Stimulated activated naive B cell treated with anti-CD40 and anti-IgM and Interleukin-4, amounts not matched to agents 10 μg/mL and 1 μg/mL and 100 μg/mL, for 72 hours (primary cell): ENCODE data around the gene CHST11.

ENCODE experiments used
- ATAC-seq, 2 donors: fragments of 150-1000 bp; cut with Tn5 transposase; replicated peaks; 2 replicates each; pipeline ENCODE4 v1.10.0; 2021; ENCODE audit warnings: moderate library complexity in 1 of 2
- DNase-seq: peaks from one replicate; pipeline ENCODE4 v3.0.0; 2021
- H3K27ac Mint-ChIP-seq: one replicate; pipeline ENCODE4 v1.8.0; 2022; ENCODE audit warnings: mild to moderate bottlenecking, mixed read lengths
- H3K27me3 Mint-ChIP-seq, 2 donors: one replicate each; pipeline ENCODE4 v1.8.0; 2022; ENCODE audit warnings: mixed read lengths in 2 of 2
- H3K36me3 Mint-ChIP-seq, 2 donors: one replicate each; pipeline ENCODE4 v1.8.0; 2022; ENCODE audit warnings: mixed read lengths in 2 of 2, mild to moderate bottlenecking in 1 of 2
- H3K4me1 Mint-ChIP-seq, 2 donors: one replicate each; pipeline ENCODE4 v1.8.0; 2022; ENCODE audit warnings: mixed read lengths in 2 of 2, mild to moderate bottlenecking in 1 of 2
- H3K4me3 Mint-ChIP-seq, 2 donors: one replicate each; pipeline ENCODE4 v1.8.0; 2022; ENCODE audit warnings: mild to moderate bottlenecking in 2 of 2, mixed read lengths in 2 of 2, moderate library complexity in 1 of 2
- H3K9me3 Mint-ChIP-seq, 2 donors: one replicate each; pipeline ENCODE4 v1.8.0; 2022; ENCODE audit warnings: mixed read lengths in 2 of 2, mild to moderate bottlenecking in 1 of 2

The CHST11 gene

GRCh38 chr12:104421343-104421742, 35.4 kb upstream of the CHST11 start:
- ATAC-seq (no peak), DNase-seq (no peak)
- peaks cover 0 to 5% of the 10 kb centered on the region in 2 donors for H3K27me3 Mint-ChIP-seq
- peaks cover 0 to 3% of the 10 kb centered on the region in 2 donors for H3K4me1 Mint-ChIP-seq
- peaks cover 8 to 11% of the 10 kb centered on the region in 2 donors for H3K36me3 Mint-ChIP-seq
- H3K9me3 Mint-ChIP-seq, result peaks cover 6% of the 10 kb centered on the region in 2 donors
- H3K4me3 Mint-ChIP-seq, result no peak overlapping the region
- no peak overlapping the region for H3K27ac Mint-ChIP-seq

DNA sequence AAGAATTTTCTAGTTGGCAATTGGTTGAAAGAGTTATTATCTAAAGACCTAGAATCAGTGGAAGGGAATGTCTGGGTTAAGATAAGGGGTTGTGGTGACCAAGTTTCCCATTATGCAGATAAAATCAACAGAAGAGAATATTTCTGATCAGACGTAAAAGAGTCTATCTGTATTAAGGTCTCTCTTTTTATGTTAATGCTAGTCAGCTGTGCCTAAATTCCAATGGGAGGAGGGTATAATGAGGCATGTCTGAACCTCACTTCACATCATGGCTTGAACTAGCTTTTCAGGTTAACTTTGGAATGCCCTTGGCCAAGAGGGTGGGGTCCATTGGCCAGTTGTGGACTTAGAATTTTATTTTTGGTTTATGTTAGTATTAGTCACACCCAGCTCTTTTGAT, 34.3 kb upstream of the CHST11 start:
- no peak overlapping the region for H3K4me3 Mint-ChIP-seq
- peaks cover 6% of the 10 kb centered on the region in 2 donors for H3K9me3 Mint-ChIP-seq
- peaks cover 0 to 3% of the 10 kb centered on the region in 2 donors for H3K4me1 Mint-ChIP-seq
- DNase-seq (no peak), ATAC-seq (no peak)
- H3K27ac Mint-ChIP-seq, result no peak overlapping the region
- peaks cover 8 to 12% of the 10 kb centered on the region in 2 donors for H3K36me3 Mint-ChIP-seq
- H3K27me3 Mint-ChIP-seq, result peaks cover 0 to 5% of the 10 kb centered on the region in 2 donors

GRCh38 chr12:104423273-104423672, 33.5 kb upstream of the CHST11 start:
- ATAC-seq (no peak), DNase-seq (no peak)
- peaks cover 11 to 18% of the 10 kb centered on the region in 2 donors for H3K36me3 Mint-ChIP-seq
- H3K4me1 Mint-ChIP-seq, result peaks cover 0 to 5% of the 10 kb centered on the region in 2 donors
- no peak overlapping the region for H3K27ac Mint-ChIP-seq
- H3K4me3 Mint-ChIP-seq, result no peak overlapping the region
- peaks cover 6 to 8% of the 10 kb centered on the region in 2 donors for H3K9me3 Mint-ChIP-seq
- H3K27me3 Mint-ChIP-seq, result peaks cover 0 to 5% of the 10 kb centered on the region in 2 donors

DNA sequence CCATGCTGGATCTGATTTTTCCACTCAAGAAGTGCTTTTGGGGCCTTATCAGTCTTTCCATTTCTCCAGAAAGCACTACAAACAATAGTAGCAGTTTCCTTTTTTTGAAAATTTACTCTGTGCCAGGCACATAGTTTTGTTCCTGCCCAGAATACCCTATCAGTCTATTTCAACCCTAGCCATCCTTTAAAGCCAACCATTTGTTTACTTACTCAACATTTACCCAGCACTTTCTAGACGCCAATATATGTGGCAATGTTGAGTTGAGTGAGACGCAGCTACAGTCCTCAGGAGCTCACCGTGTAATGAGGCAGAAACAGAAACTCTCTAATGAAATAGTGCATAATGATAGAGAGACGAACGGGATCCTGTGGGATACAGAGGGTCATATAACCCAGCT, 32.9 kb upstream of the CHST11 start:
- Mint-ChIP-seq H3K9me3 (peaks cover 6 to 12% of the 10 kb centered on the region in 2 donors), H3K36me3 (peaks cover 11 to 22% of the 10 kb centered on the region in 2 donors), H3K27me3 (peaks cover 0 to 5% of the 10 kb centered on the region in 2 donors), H3K4me1 (peaks cover 0 to 5% of the 10 kb centered on the region in 2 donors), H3K4me3 (no peak overlapping the region), H3K27ac (no peak overlapping the region)
- ATAC-seq, result no peak
- DNase-seq, result no peak

GRCh38 chr12:104424955-104425354, 31.8 kb upstream of the CHST11 start:
- H3K4me3 Mint-ChIP-seq, result no peak overlapping the region
- H3K36me3 Mint-ChIP-seq, result peaks cover 11 to 22% of the 10 kb centered on the region in 2 donors
- peaks cover 0 to 5% of the 10 kb centered on the region in 2 donors for H3K27me3 Mint-ChIP-seq
- DNase-seq (no peak), ATAC-seq (no peak)
- no peak overlapping the region for H3K27ac Mint-ChIP-seq
- peaks cover 0 to 5% of the 10 kb centered on the region in 2 donors for H3K4me1 Mint-ChIP-seq
- peaks cover 6 to 12% of the 10 kb centered on the region in 2 donors for H3K9me3 Mint-ChIP-seq

- Mint-ChIP-seq H3K4me3 (no peak overlapping the region), H3K9me3 (peaks cover 6 to 12% of the 10 kb centered on the region in 2 donors), H3K27me3 (peaks cover 0 to 5% of the 10 kb centered on the region in 2 donors), H3K36me3 (peaks cover 11 to 22% of the 10 kb centered on the region in 2 donors), H3K27ac (no peak overlapping the region), H3K4me1 (peaks cover 0 to 5% of the 10 kb centered on the region in 2 donors)
- DNase-seq (no peak), ATAC-seq (no peak)
Observed at GRCh38 chr12:104425614-104426013, 31.1 kb upstream of the CHST11 start.

DNA sequence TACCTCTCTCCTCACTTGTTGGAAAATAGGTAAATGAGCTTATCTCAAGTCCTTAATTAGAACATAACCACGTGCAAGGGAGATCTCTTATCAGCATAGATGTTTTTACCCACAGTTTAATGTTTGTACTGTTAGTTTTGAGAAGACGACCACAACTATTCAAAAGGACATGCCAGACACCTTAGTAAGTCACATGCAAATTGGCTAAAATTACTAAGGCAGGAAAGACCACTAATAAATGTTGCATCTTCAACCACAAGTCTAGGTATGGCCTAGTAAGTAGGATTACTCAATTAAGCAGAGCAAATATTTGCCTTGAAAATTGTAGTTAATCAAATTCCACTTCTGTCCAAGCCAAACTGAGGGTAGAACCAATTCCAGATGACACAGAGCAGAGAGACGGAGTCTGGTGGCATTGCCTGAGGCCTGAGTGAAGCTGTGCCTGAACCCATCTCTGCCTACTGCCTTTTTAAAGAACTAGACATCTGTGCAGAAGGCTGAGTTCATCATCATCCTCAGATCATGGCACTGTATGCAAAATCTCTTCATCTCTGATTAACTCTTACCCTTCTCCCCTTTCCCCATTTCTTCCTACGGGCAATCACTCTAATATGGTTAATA, 29.7 kb upstream of the CHST11 start:
- Mint-ChIP-seq H3K4me1 (peaks cover 0 to 5% of the 10 kb centered on the region in 2 donors), H3K27me3 (peaks cover 0 to 5% of the 10 kb centered on the region in 2 donors), H3K36me3 (peaks cover 9 to 19% of the 10 kb centered on the region in 2 donors), H3K4me3 (no peak overlapping the region), H3K9me3 (peaks cover 4 to 9% of the 10 kb centered on the region in 2 donors), H3K27ac (no peak overlapping the region)
- ATAC-seq, result no peak
- no peak for DNase-seq

- ATAC-seq (peak; percentile 38 to 57), DNase-seq (no peak)
- peaks cover 0 to 5% of the 10 kb centered on the region in 2 donors for H3K27me3 Mint-ChIP-seq
- H3K4me1 Mint-ChIP-seq, result peaks cover 0 to 5% of the 10 kb centered on the region in 2 donors
- H3K27ac Mint-ChIP-seq, result no peak overlapping the region
- peaks cover 5 to 14% of the 10 kb centered on the region in 2 donors for H3K36me3 Mint-ChIP-seq
- no peak overlapping the region for H3K4me3 Mint-ChIP-seq
- peaks cover 0 to 7% of the 10 kb centered on the region in 2 donors for H3K9me3 Mint-ChIP-seq
Observed at GRCh38 chr12:104427547-104427938, 29.2 kb upstream of the CHST11 start.

GRCh38 chr12:104433061-104433460, 23.7 kb upstream of the CHST11 start:
- Mint-ChIP-seq H3K4me3 (no peak overlapping the region), H3K9me3 (peaks cover 0 to 6% of the 10 kb centered on the region in 2 donors), H3K27me3 (peaks cover 0 to 3% of the 10 kb centered on the region in 2 donors), H3K27ac (no peak overlapping the region), H3K36me3 (peaks cover 9 to 10% of the 10 kb centered on the region in 2 donors), H3K4me1 (peaks cover 0 to 2% of the 10 kb centered on the region in 2 donors)
- ATAC-seq (no peak), DNase-seq (no peak)

GRCh38 chr12:104434129-104434528, 22.6 kb upstream of the CHST11 start:
- Mint-ChIP-seq H3K4me1 (peaks cover 0 to 2% of the 10 kb centered on the region in 2 donors), H3K27ac (no peak overlapping the region), H3K9me3 (no peaks in the 10 kb centered on the region), H3K27me3 (peaks cover 0 to 3% of the 10 kb centered on the region in 2 donors), H3K36me3 (peaks cover 3 to 8% of the 10 kb centered on the region in 2 donors), H3K4me3 (no peak overlapping the region)
- ATAC-seq (no peak), DNase-seq (no peak)

DNA sequence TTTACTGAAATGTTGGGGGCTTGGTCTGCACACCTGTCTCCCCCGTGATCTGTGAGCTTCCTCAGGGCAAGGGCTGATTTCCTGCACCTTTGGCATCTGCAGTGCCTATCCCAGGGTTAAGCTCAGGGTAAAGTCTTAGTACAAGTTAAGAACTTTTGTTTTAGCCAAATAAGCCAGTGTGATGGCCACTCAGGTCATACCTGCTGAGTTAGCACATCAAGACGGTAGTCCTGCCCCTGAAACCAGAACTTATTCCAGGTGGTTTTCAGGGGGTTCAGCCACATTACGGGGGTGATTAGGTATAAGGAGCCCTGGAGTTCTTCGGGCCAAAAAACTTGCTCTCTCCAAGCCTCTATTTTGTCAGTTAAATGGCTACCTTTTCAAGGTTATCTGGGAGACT, 21.6 kb upstream of the CHST11 start:
- Mint-ChIP-seq H3K36me3 (peaks cover 3 to 8% of the 10 kb centered on the region in 2 donors), H3K4me1 (peaks cover 0 to 2% of the 10 kb centered on the region in 2 donors), H3K27ac (no peak overlapping the region), H3K27me3 (peaks cover 0 to 3% of the 10 kb centered on the region in 2 donors), H3K9me3 (no peaks in the 10 kb centered on the region), H3K4me3 (no peak overlapping the region)
- DNase-seq, result no peak
- ATAC-seq, result no peak

DNA sequence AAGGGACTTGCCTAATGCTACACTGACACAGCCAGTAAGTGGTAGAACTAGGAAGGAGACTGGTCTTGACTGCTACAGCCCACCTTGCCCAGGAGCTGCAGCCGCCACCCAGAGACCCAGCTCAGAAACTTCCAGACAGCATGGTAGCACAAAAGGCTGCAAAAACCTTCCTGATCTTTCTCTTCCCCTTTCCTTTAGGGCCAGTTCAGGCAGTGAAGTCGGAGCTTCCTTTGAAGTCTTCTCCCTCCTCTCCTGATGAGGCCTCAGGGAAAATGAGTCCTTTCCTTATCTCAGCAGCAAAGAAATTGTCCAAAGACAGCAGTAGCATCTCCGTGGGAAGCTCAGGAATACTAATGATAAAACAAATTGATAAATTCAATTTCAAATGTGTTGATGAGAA, 21.0 kb upstream of the CHST11 start:
- no peak for ATAC-seq
- Mint-ChIP-seq H3K27ac (no peak overlapping the region), H3K36me3 (peaks cover 3 to 8% of the 10 kb centered on the region in 2 donors)

GRCh38 chr12:104436790-104437189, 20.0 kb upstream of the CHST11 start:
- H3K27ac Mint-ChIP-seq, result no peak overlapping the region
- no peak for DNase-seq
- no peaks in the 10 kb centered on the region for H3K9me3 Mint-ChIP-seq
- H3K4me1 Mint-ChIP-seq, result peaks cover 2 to 8% of the 10 kb centered on the region in 2 donors
- no peak overlapping the region for H3K4me3 Mint-ChIP-seq
- peaks cover 3 to 8% of the 10 kb centered on the region in 2 donors for H3K36me3 Mint-ChIP-seq
- no peak for ATAC-seq
- peaks cover 0 to 3% of the 10 kb centered on the region in 2 donors for H3K27me3 Mint-ChIP-seq

More for the DNA sequence above, 21.0 kb upstream of the CHST11 start:
- Mint-ChIP-seq H3K4me3 (no peak overlapping the region), H3K27me3 (peaks cover 0 to 3% of the 10 kb centered on the region in 2 donors), H3K4me1 (peaks cover 2 to 4% of the 10 kb centered on the region in 2 donors), H3K9me3 (no peaks in the 10 kb centered on the region)
- no peak for DNase-seq

GRCh38 chr12:104438134-104438533, 18.6 kb upstream of the CHST11 start:
- ATAC-seq (no peak), DNase-seq (no peak)
- Mint-ChIP-seq H3K9me3 (no peaks in the 10 kb centered on the region), H3K4me3 (no peak overlapping the region), H3K36me3 (peaks cover 3 to 8% of the 10 kb centered on the region in 2 donors), H3K27me3 (peaks cover 0 to 3% of the 10 kb centered on the region in 2 donors), H3K27ac (no peak overlapping the region), H3K4me1 (peaks cover 2 to 12% of the 10 kb centered on the region in 2 donors)

GRCh38 chr12:104439137-104439536, 17.6 kb upstream of the CHST11 start:
- no peak for ATAC-seq
- H3K27me3 Mint-ChIP-seq, result peaks cover 0 to 3% of the 10 kb centered on the region in 2 donors
- no peak overlapping the region for H3K4me3 Mint-ChIP-seq
- DNase-seq, result no peak
- H3K9me3 Mint-ChIP-seq, result no peaks in the 10 kb centered on the region
- H3K36me3 Mint-ChIP-seq, result peaks cover 3 to 7% of the 10 kb centered on the region in 2 donors
- H3K4me1 Mint-ChIP-seq, result peaks cover 2 to 19% of the 10 kb centered on the region in 2 donors
- no peak overlapping the region for H3K27ac Mint-ChIP-seq
